ENCODE results near the gene SYNPR.
A peak's percentile ranks its signal among the peaks of the same experiment; 100 is the strongest.

SYNPR gene

DNA sequence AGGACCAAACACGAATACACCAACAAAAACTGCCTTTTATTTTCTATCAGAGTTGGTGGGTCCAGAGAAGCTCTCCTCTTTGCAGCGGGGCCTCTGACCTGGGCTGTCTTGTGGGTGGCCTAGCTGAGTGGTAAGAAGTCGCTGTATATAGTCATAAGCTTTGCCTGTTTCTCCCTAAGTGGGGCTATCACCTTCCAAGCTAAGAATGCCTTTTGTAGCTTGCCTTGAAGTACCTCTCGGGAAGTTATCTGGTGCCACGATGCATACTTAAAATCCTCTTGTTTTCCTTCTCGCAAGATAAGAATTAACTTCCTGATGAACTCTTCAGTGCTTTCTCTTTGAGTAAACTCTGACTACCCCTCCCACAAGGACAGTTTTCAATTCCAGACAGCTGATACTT lies 178.8 kb downstream of the SYNPR start:
- TF ChIP-seq, protein P1, sequence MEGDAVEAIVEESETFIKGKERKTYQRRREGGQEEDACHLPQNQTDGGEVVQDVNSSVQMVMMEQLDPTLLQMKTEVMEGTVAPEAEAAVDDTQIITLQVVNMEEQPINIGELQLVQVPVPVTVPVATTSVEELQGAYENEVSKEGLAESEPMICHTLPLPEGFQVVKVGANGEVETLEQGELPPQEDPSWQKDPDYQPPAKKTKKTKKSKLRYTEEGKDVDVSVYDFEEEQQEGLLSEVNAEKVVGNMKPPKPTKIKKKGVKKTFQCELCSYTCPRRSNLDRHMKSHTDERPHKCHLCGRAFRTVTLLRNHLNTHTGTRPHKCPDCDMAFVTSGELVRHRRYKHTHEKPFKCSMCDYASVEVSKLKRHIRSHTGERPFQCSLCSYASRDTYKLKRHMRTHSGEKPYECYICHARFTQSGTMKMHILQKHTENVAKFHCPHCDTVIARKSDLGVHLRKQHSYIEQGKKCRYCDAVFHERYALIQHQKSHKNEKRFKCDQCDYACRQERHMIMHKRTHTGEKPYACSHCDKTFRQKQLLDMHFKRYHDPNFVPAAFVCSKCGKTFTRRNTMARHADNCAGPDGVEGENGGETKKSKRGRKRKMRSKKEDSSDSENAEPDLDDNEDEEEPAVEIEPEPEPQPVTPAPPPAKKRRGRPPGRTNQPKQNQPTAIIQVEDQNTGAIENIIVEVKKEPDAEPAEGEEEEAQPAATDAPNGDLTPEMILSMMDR (IDR thresholded peaks at IDR 0.05; ENCODE audit: extremely low read depth, insufficient read depth, missing control alignments) = no peak
- in situ Hi-C loops (cut with MboI; ENCODE audit: low pct_unique_long_range_greater_than_20kb, low sequenced_read_pairs, unreplicated experiment) = no loop called here
- DNase-seq (ENCODE audit: low spot score) = no peak

DNA sequence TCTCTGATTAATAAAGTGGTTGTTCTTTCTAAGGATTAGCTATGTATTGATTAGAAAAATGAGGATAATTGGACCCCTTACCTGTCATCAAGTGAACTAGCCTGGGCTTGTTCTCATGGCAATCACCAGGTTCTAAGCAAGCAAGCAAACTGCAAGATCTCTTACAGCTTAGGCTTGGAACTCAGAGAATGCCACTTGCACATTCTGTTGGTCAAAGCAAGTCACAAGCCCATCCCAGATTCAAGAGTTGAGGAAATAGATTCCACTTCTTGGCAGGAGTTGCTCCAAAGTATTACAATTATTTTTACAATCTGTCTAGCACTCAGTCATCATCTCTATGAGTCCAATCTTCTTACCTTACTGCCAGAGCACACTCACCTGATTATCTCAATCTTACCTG lies 180.3 kb downstream of the SYNPR start:
- TF ChIP-seq, protein P1 (IDR thresholded peaks at IDR 0.05; ENCODE audit: extremely low read depth, insufficient read depth, missing control alignments) = no peak
- no peak for DNase-seq (ENCODE audit: low spot score)
- in situ Hi-C loops (cut with MboI; ENCODE audit: low pct_unique_long_range_greater_than_20kb, low sequenced_read_pairs, unreplicated experiment) = no loop called here

DNA sequence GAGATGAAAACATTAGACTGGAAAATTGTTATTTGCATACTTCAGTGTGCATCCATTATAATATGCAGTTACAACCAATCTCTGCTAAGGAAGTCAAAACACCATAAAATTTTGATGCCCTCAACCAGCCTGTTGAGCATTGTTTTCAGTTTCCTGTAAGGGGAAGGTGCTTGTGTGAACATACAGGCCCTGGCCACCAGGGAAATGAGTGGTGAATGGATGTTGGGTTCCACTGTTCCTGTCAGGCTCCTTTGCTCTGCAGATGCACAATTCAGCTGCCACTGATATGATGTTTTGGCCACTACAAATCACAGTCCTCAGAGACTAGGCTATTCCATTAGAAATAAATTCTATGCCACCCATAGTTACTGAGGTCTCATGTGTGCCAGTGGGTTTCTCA lies 184.6 kb downstream of the SYNPR start:
- no peak for DNase-seq (ENCODE audit: low spot score)
- TF ChIP-seq, protein P1 (IDR thresholded peaks at IDR 0.05; ENCODE audit: extremely low read depth, insufficient read depth, missing control alignments) = no peak
- in situ Hi-C loops (cut with MboI; ENCODE audit: low pct_unique_long_range_greater_than_20kb, low sequenced_read_pairs, unreplicated experiment) = no loop called here

DNA sequence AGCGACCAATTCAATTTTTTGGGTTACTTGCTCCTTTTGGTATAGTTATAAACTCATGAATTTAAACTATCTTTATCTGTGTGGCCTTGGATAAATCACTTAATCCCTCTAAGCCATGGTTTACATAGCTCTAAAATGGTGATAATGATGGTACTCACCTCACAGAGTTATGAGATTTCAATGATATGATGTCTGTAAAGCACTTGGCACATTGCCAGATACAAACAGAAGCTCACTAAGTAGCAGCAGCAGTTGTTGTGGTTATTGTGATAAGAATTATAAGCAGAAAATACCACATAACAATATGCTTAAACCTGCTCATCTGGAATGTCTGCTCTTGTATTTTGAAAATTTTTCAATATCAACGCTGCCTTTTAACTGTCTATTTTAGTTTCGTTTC lies 189.3 kb downstream of the SYNPR start:
- in situ Hi-C loops (cut with MboI; ENCODE audit: low pct_unique_long_range_greater_than_20kb, low sequenced_read_pairs, unreplicated experiment) = no loop called here
- TF ChIP-seq, protein P1 (IDR thresholded peaks at IDR 0.05; ENCODE audit: extremely low read depth, insufficient read depth, missing control alignments) = no peak
- DNase-seq (ENCODE audit: low spot score) = no peak

DNA sequence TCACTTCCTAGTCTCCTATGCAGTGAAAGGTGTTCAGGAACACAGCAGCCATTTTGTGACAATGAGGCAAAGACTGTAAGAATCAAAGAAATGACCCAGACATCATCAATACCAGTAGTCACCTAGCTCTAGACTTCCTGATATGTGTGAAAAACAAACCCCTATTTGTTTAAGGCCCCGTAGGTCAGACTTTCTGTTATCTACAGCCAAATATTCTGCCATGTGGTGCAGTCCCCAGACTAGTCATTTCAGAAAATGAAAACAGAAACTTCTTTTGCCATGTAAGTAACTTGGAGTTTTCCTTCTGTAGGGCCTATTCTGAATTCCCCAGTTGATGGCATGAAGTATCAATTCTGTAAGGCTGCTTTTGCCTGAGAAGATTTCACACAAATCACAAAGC lies 192.6 kb downstream of the SYNPR start:
- TF ChIP-seq, protein P1 (IDR thresholded peaks at IDR 0.05; ENCODE audit: extremely low read depth, insufficient read depth, missing control alignments) = no peak
- peak; percentile 3 for DNase-seq (ENCODE audit: low spot score)
- in situ Hi-C loops (cut with MboI; ENCODE audit: low pct_unique_long_range_greater_than_20kb, low sequenced_read_pairs, unreplicated experiment) = no loop called here

DNA sequence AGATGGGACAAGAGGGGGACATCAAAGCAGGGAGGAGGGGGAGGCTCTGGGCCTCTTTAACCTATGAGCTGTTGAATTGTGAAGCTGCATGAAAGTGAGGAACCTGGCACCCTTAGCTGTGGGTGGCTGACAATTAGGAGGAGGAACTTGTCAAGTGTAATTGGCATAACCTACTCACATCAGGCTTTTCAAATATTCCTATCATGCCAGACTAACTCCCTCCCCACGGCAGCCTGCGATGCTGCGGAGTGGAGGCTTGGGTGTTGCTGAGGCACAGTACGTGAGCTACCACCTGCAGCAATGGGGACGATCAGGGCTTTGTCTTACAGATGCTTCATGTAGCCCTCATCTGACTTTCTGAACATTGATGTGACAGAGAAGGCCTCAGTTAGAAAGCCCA lies 193.7 kb downstream of the SYNPR start:
- TF ChIP-seq, protein P1 (IDR thresholded peaks at IDR 0.05; ENCODE audit: extremely low read depth, insufficient read depth, missing control alignments) = no peak
- in situ Hi-C loops (cut with MboI; ENCODE audit: low pct_unique_long_range_greater_than_20kb, low sequenced_read_pairs, unreplicated experiment) = no loop called here
- DNase-seq (ENCODE audit: low spot score) = no peak

DNA sequence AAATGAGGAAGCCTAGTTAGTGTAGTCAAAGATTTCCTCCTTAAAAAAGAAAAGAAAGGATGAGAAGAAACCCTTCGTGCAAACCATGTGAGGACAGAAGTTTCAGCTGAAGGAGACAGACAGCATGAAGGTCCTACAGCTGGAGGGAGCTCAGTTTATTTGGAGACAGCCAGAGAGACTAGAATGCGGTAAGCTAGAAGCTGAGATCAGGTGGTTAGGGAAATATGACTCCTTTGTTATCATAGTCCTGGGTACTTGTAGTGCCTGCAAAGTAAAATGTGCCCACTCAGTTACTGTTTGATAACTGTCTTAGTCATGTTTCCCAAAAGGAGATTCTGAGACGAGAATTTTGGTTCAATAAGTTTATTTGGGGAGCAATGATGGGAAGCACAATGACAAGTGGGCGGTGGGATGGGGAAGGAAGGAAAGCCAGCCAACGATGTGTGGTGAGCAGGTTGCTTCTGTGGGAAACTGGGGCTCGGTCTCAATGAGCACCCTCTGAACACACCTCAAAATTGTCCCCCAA lies 195.6 kb downstream of the SYNPR start:
- in situ Hi-C loops (cut with MboI; ENCODE audit: low pct_unique_long_range_greater_than_20kb, low sequenced_read_pairs, unreplicated experiment) = no loop called here
- DNase-seq (ENCODE audit: low spot score) = no peak
- TF ChIP-seq, protein P1 (IDR thresholded peaks at IDR 0.05; ENCODE audit: extremely low read depth, insufficient read depth, missing control alignments) = no peak

Data from GM13977 (cell line).